ENCODE results near the gene NME7.
"Not testable (repeated sequence)": the region's sequence is repeated elsewhere in the genome, so short reads cannot be mapped to it uniquely, and the experiment has no call there.

Gene NME7

GRCh38 chr1:169193191-169193850 is 174.3 kb downstream of the NME7 start:
- TF ChIP-seq, protein P1, sequence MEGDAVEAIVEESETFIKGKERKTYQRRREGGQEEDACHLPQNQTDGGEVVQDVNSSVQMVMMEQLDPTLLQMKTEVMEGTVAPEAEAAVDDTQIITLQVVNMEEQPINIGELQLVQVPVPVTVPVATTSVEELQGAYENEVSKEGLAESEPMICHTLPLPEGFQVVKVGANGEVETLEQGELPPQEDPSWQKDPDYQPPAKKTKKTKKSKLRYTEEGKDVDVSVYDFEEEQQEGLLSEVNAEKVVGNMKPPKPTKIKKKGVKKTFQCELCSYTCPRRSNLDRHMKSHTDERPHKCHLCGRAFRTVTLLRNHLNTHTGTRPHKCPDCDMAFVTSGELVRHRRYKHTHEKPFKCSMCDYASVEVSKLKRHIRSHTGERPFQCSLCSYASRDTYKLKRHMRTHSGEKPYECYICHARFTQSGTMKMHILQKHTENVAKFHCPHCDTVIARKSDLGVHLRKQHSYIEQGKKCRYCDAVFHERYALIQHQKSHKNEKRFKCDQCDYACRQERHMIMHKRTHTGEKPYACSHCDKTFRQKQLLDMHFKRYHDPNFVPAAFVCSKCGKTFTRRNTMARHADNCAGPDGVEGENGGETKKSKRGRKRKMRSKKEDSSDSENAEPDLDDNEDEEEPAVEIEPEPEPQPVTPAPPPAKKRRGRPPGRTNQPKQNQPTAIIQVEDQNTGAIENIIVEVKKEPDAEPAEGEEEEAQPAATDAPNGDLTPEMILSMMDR (IDR thresholded peaks at IDR 0.05; ENCODE audit: low read depth, low read length, missing control alignments), result no peak
- no peak overlapping the region for H3K4me3 ChIP-seq (ENCODE audit: low read depth, low read length)
- no peak for DNase-seq (ENCODE audit: low read depth)
- in situ Hi-C loops (cut with HindIII; ENCODE audit: low sequenced_read_pairs), result no loop called here

DNA sequence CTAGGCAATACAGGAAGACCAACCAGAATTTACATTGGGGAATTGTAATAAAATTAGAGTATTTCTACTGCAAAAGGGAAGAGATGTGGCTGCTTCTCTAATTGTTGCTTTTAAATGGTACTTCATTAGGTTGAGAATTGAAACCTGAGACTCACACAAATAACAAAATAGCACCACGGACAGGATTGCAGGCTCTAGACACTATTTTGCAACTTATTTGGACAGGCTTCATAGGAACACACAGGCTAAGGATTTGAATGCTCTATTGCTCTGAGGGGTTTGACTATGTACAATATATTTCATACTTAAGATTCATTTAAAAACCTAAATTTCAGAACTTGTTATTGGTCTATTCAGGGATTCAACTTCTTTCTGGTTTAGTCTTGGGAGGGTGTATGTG is 181.5 kb downstream of the NME7 start:
- TF ChIP-seq, protein P1 (IDR thresholded peaks at IDR 0.05; ENCODE audit: low read depth, low read length, missing control alignments), result no peak
- in situ Hi-C loops (cut with HindIII; ENCODE audit: low sequenced_read_pairs), result no loop called here
- H3K4me3 ChIP-seq (ENCODE audit: low read depth, low read length), result no peak overlapping the region
- no peak for DNase-seq (ENCODE audit: low read depth)

- no peak for DNase-seq (ENCODE audit: low read depth)
- TF ChIP-seq, protein P1 (IDR thresholded peaks at IDR 0.05; ENCODE audit: low read depth, low read length, missing control alignments), result no peak
- in situ Hi-C loops (cut with HindIII; ENCODE audit: low sequenced_read_pairs), result no loop called here
- H3K4me3 ChIP-seq (ENCODE audit: low read depth, low read length), result no peak overlapping the region
Measured at GRCh38 chr1:169184812-169185211, 182.8 kb downstream of the NME7 start.

- in situ Hi-C loops (cut with HindIII; ENCODE audit: low sequenced_read_pairs), result no loop called here
- no peak for DNase-seq (ENCODE audit: low read depth)
- TF ChIP-seq, protein P1 (IDR thresholded peaks at IDR 0.05; ENCODE audit: low read depth, low read length, missing control alignments), result no peak
- no peak overlapping the region for H3K4me3 ChIP-seq (ENCODE audit: low read depth, low read length)
Measured at GRCh38 chr1:169180174-169180573, 187.4 kb downstream of the NME7 start.

- in situ Hi-C loops (cut with HindIII; ENCODE audit: low sequenced_read_pairs); DNase-seq (ENCODE audit: low read depth): not testable (repeated sequence)
Measured at GRCh38 chr1:169179431-169179830, 188.2 kb downstream of the NME7 start.

GRCh38 chr1:169175461-169175860 is 192.1 kb downstream of the NME7 start:
- no peak overlapping the region for H3K4me3 ChIP-seq (ENCODE audit: low read depth, low read length)
- DNase-seq (ENCODE audit: low read depth), result no peak
- in situ Hi-C loops (cut with HindIII; ENCODE audit: low sequenced_read_pairs), result no loop called here
- TF ChIP-seq, protein P1 (IDR thresholded peaks at IDR 0.05; ENCODE audit: low read depth, low read length, missing control alignments), result no peak

More at GRCh38 chr1:169179431-169179830, 188.2 kb downstream of the NME7 start:
- H3K4me3 ChIP-seq (ENCODE audit: low read depth, low read length), result not testable (repeated sequence)

GRCh38 chr1:169163059-169163458 is 204.5 kb downstream of the NME7 start:
- TF ChIP-seq, protein P1 (IDR thresholded peaks at IDR 0.05; ENCODE audit: low read depth, low read length, missing control alignments), result no peak
- DNase-seq (ENCODE audit: low read depth), result no peak
- H3K4me3 ChIP-seq (ENCODE audit: low read depth, low read length), result no peak overlapping the region
- in situ Hi-C loops (cut with HindIII; ENCODE audit: low sequenced_read_pairs), result no loop called here

Data from astrocyte of the cerebellum (primary cell).